GM19023 (cell line): ENCODE data around the gene USP40.

Source experiments
- ATAC-seq: cut with Tn5 transposase; IDR thresholded peaks from one replicate; pipeline ENCODE4 v1.9.1; 2021; ENCODE audit warnings: mild to moderate bottlenecking, moderate library complexity; ENCODE audit not compliant: unreplicated experiment

USP40 gene

GRCh38 chr2:233446606-233447305 is 119.8 kb downstream of the USP40 start:
- ATAC-seq: no peak

- ATAC-seq: no peak
Observed at GRCh38 chr2:233446121-233446520, 120.5 kb downstream of the USP40 start.

- no peak for ATAC-seq
Observed at GRCh38 chr2:233445152-233445830, 121.3 kb downstream of the USP40 start.

GRCh38 chr2:233444501-233444900 is 122.1 kb downstream of the USP40 start:
- no peak for ATAC-seq

- ATAC-seq: no peak
Observed at GRCh38 chr2:233443511-233444183, 122.9 kb downstream of the USP40 start.

GRCh38 chr2:233442028-233442310 is 124.6 kb downstream of the USP40 start:
- no peak for ATAC-seq

GRCh38 chr2:233441161-233442027 is 125.2 kb downstream of the USP40 start:
- no peak for ATAC-seq

GRCh38 chr2:233440714-233441113 is 125.9 kb downstream of the USP40 start:
- ATAC-seq: no peak

- ATAC-seq: no peak
Observed at GRCh38 chr2:233440314-233440713, 126.3 kb downstream of the USP40 start.

- no peak for ATAC-seq
Observed at GRCh38 chr2:233439191-233439590, 127.4 kb downstream of the USP40 start.

GRCh38 chr2:233438573-233439147 is 127.9 kb downstream of the USP40 start:
- no peak for ATAC-seq

- ATAC-seq: no peak
Observed at GRCh38 chr2:233437439-233437955, 129.1 kb downstream of the USP40 start.

- ATAC-seq: no peak
Observed at GRCh38 chr2:233436691-233437438, 129.7 kb downstream of the USP40 start.

GRCh38 chr2:233436191-233436581 is 130.4 kb downstream of the USP40 start:
- ATAC-seq: no peak

- no peak for ATAC-seq
Observed at GRCh38 chr2:233435436-233436190, 131.0 kb downstream of the USP40 start.

- ATAC-seq: no peak
Observed at GRCh38 chr2:233434666-233435330, 131.8 kb downstream of the USP40 start.

- ATAC-seq: no peak
Observed at GRCh38 chr2:233433794-233434193, 132.8 kb downstream of the USP40 start.

- no peak for ATAC-seq
Observed at GRCh38 chr2:233433029-233433428, 133.6 kb downstream of the USP40 start.

GRCh38 chr2:233430651-233431050 is 135.9 kb downstream of the USP40 start:
- ATAC-seq: no peak
